Loucy (cell line): ENCODE data around the gene SEC14L1.

Experiments used
- H2AFZ ChIP-seq: fragments of 200-600 bp; sonication (generic); 2 replicates; pipeline ENCODE4 v1.6.0; 2016; ENCODE audit warnings: antibody characterized with exemption, mild to moderate bottlenecking, low read length, moderate library complexity
- H3F3A ChIP-seq: fragments of 200-600 bp; 2 replicates; pipeline ENCODE4 v1.6.0; 2016; ENCODE audit warnings: antibody characterized with exemption, low read depth, mild to moderate bottlenecking
- H3K27me3 ChIP-seq: fragments of 200-600 bp; sonication (generic); 2 replicates; pipeline ENCODE4 v1.6.1; 2014; ENCODE audit warnings: low read length, mild to moderate bottlenecking; ENCODE audit not compliant: insufficient read depth, poor library complexity, severe bottlenecking
- H3K36me3 ChIP-seq: fragments of 200-600 bp; sonication (generic); 2 replicates; pipeline ENCODE4 v1.6.1; 2016; ENCODE audit warnings: low read length; ENCODE audit not compliant: insufficient read depth
- H3K4me1 ChIP-seq: fragments of 200-600 bp; sonication (generic); 2 replicates; pipeline ENCODE4 v1.5.1; 2014; ENCODE audit warnings: low read length, mild to moderate bottlenecking; ENCODE audit not compliant: insufficient read depth, poor library complexity, severe bottlenecking
- H3K4me2 ChIP-seq: fragments of 200-600 bp; sonication (generic); 2 replicates; pipeline ENCODE4 v1.6.0; 2014; ENCODE audit warnings: antibody characterized with exemption, low read length, low read depth, mild to moderate bottlenecking; ENCODE audit not compliant: poor library complexity, severe bottlenecking
- H3K4me3 ChIP-seq: fragments of 200-600 bp; sonication (generic); 2 replicates; pipeline ENCODE4 v1.5.1; 2014; ENCODE audit warnings: low read length, mild to moderate bottlenecking, mixed read lengths; ENCODE audit not compliant: poor library complexity, severe bottlenecking
- H3K79me2 ChIP-seq: fragments of 200-600 bp; sonication (generic); 2 replicates; pipeline ENCODE4 v1.6.1; 2014; ENCODE audit warnings: low read length; ENCODE audit not compliant: insufficient read depth
- H3K9ac ChIP-seq: fragments of 200-600 bp; sonication (generic); 2 replicates; pipeline ENCODE4 v1.6.0; 2014; ENCODE audit warnings: mild to moderate bottlenecking, low read depth, low read length, moderate library complexity; ENCODE audit not compliant: poor library complexity, severe bottlenecking
- H3K9me2 ChIP-seq: fragments of 200-600 bp; sonication (generic); replicated peaks from 2 replicates; pipeline ENCODE4 v1.6.1; 2016; ENCODE audit warnings: low read depth, low read length, mixed read lengths
- H3K9me3 ChIP-seq: fragments of 200-600 bp; sonication (generic); 2 replicates; pipeline ENCODE4 v1.6.1; 2014; ENCODE audit warnings: mild to moderate bottlenecking, antibody characterized with exemption, low read length, low read depth; ENCODE audit not compliant: insufficient read depth
- H4K20me1 ChIP-seq: fragments of 200-600 bp; sonication (generic); 2 replicates; pipeline ENCODE4 v1.6.0; 2014; ENCODE audit warnings: antibody characterized with exemption, low read length, mild to moderate bottlenecking; ENCODE audit not compliant: insufficient read depth, poor library complexity, severe bottlenecking
- CTCF ChIP-seq: fragments of 200-600 bp; sonication (generic); conservative IDR thresholded peaks from 2 replicates; pipeline ENCODE4 v1.5.1; 2014; ENCODE audit warnings: mild to moderate bottlenecking, antibody characterized with exemption, low read length
- EZH2phosphoT487 ChIP-seq: fragments of 200-600 bp; IDR thresholded peaks from 2 replicates; pipeline ENCODE4 v1.6.1; 2018; ENCODE audit warnings: antibody characterized with exemption, mild to moderate bottlenecking, moderate library complexity, borderline replicate concordance

The SEC14L1 gene

DNA sequence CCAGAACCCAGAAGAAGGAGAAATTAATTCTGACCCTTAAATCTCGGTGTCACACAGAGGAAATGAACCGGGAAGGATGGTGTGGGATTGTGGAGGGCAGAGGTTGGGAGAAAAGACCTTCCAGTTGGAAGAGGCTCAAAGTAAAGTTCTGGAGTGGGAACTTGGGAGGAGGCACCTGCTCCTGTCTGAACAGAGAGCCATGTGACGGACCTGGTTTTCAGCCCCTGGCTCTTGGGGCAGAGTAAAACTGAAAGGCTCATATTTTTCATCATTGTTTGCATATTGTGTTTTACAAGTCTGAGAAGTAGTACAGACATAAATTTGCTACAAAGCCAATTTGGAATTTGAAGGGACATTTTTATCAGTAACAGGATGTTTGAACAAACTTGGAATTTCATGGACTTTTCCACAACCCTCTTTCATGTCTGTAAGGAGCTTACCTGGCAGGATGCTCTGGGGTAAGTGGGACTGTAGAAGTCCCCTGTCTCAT lies 24.4 kb upstream of the SEC14L1 start:
- no peak overlapping the region for H2AFZ ChIP-seq
- no peaks in the 10 kb centered on the region for H3K36me3 ChIP-seq
- H4K20me1 ChIP-seq, result no peaks in the 10 kb centered on the region
- no peaks in the 10 kb centered on the region for H3K9me2 ChIP-seq
- no peaks in the 10 kb centered on the region for H3F3A ChIP-seq
- no peaks in the 10 kb centered on the region for H3K9me3 ChIP-seq
- H3K27me3 ChIP-seq, result no peaks in the 10 kb centered on the region
- TF ChIP-seq EZH2phosphoT487, result no peak
- no peak for TF ChIP-seq CTCF
- no peak overlapping the region for H3K9ac ChIP-seq
- no peak overlapping the region for H3K4me3 ChIP-seq
- H3K4me2 ChIP-seq, result no peak overlapping the region
- no peaks in the 10 kb centered on the region for H3K79me2 ChIP-seq
- H3K4me1 ChIP-seq, result no peaks in the 10 kb centered on the region

- no peak for TF ChIP-seq EZH2phosphoT487
- TF ChIP-seq CTCF, result no peak
- no peaks in the 10 kb centered on the region for H3K9me2 ChIP-seq
- H3K9me3 ChIP-seq, result no peaks in the 10 kb centered on the region
- no peaks in the 10 kb centered on the region for H3K79me2 ChIP-seq
- no peaks in the 10 kb centered on the region for H3K36me3 ChIP-seq
- no peaks in the 10 kb centered on the region for H3K27me3 ChIP-seq
- H4K20me1 ChIP-seq, result no peaks in the 10 kb centered on the region
- no peak overlapping the region for H2AFZ ChIP-seq
- H3K4me2 ChIP-seq, result no peak overlapping the region
- H3K4me1 ChIP-seq, result no peaks in the 10 kb centered on the region
- H3K4me3 ChIP-seq, result no peak overlapping the region
- H3F3A ChIP-seq, result no peaks in the 10 kb centered on the region
- H3K9ac ChIP-seq, result no peak overlapping the region
Observed at GRCh38 chr17:77117415-77117814, 23.4 kb upstream of the SEC14L1 start.

DNA sequence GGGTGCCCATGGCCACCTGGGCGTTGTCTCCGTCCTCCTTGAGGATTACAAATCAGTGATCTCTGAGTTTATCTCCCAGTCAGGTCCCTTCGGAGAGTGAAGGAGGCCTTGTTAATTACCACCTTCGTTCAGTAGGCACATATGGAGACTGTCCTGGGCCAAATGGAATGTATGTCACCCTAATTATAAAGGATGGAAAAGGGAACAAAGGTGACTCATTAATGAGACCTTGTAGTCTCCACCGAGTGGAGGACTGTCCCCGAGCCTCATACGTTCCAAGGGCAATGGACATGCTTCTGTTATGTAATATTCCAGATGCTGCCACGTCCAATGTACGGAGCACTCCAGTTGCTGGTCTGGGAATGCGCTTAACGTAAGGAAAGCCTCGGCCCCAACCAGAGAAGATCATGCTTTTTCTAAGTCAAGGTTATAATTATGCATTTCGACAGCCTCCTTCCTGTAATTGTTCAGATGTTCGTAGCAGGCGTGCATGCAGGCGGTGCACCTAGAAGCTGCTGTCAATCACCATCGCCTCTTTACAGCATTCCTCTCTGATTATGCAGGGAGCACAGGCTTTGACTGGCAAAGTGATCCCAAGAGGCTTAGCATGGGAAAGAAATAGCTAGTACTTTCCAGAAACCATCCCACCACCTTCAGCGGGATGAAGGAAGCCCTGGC lies 22.4 kb upstream of the SEC14L1 start:
- no peak overlapping the region for H2AFZ ChIP-seq
- no peaks in the 10 kb centered on the region for H3K27me3 ChIP-seq
- H3K4me1 ChIP-seq, result no peaks in the 10 kb centered on the region
- no peak overlapping the region for H3K4me3 ChIP-seq
- no peaks in the 10 kb centered on the region for H3K79me2 ChIP-seq
- no peaks in the 10 kb centered on the region for H3K36me3 ChIP-seq
- TF ChIP-seq CTCF (no peak), EZH2phosphoT487 (no peak)
- no peaks in the 10 kb centered on the region for H3K9me3 ChIP-seq
- H3K9me2 ChIP-seq, result no peaks in the 10 kb centered on the region
- no peak overlapping the region for H3K9ac ChIP-seq
- H4K20me1 ChIP-seq, result no peaks in the 10 kb centered on the region
- no peak overlapping the region for H3K4me2 ChIP-seq
- H3F3A ChIP-seq, result no peaks in the 10 kb centered on the region
